Measurements from ENCODE around the gene CDRT4. TPM values are rescaled to one million over a fixed set of nuclear protein-coding genes. Genes with fewer than 3 reads are reported as not detected.

Gene CDRT4
- polyA plus RNA-seq, 4 donors: 5.1 to 24.3 (median 6.1) TPM

DNA sequence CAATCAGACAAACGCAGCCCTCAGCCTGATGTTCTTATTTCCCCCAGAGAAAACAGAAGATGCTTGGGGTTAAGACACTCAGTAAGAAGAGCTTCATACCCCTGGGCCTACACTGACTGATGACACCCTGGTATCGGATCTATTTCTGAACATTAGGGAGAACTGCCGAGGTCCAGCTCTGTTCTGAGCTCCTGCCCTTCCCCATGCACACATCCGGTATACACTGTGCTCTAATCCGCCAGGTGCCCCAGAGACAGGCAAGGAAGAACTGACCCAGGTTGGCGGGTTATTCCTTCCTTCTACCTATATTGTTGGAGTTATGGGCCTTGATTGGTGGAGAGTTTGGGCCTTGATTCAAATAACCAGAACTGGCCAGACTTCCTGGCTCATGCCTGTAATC, 68.0 kb downstream of the CDRT4 start:
- no peak for FAIRE-seq
- Histone ChIP-seq H3K4me3 (ENCODE audit: low read depth in 1 of 3, low read length in 3 of 3) (no peak overlapping the region), H3K27ac (ENCODE audit: low read depth in 1 of 3, low read length in 2 of 3) (peak overlapping the region in 1 of 3 donors; percentile 6)

DNA sequence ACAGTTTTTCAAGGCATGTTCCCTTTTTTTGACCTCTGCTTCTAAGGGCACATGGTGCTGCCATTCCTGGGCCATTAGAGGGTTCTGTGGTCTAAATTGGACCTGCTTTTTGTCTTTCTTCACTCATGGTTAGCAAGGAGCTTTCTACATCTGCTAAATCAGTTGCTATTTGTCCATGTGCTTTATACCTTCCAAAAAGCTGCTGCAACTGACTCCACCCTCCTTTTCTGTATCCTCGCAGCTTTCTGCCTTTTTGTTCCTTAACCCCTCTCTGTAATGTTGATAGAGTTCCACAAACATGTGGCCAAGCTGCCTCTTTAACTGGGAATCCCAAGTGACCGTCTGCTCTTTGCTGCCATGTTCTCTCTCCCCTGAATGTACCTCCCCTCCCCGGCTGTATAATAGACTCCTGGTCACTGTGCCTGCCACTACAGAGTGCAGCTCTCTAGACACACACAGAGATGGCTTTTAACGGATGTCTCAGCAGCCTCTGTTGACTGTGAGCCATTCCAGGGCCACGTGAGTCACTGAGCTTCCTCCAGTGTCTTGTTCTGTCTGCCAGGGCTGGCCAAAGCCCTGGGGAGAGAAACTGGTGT, 68.6 kb downstream of the CDRT4 start:
- H3K9me3 ChIP-seq (ENCODE audit: control insufficient read depth in 2 of 2, insufficient read depth in 1 of 2, low read depth in 1 of 2, low read length in 1 of 2): no peaks in the 10 kb centered on the region
- FAIRE-seq: no peak
- 55 to 68% (median 61%) methylated on average over 5 of the region's 5 CpGs for WGBS, 3 donors
- no peak for DNase-seq
- peaks cover 0 to 5% (median 0%) of the 10 kb centered on the region in 3 donors for H3K4me1 ChIP-seq (ENCODE audit: control insufficient read depth in 3 of 3, insufficient read depth in 2 of 3, low read depth in 1 of 3, low read length in 2 of 3)
- H3K36me3 ChIP-seq (ENCODE audit: control insufficient read depth in 3 of 3, insufficient read depth in 2 of 3, low read depth in 1 of 3, low read length in 3 of 3): no peaks in the 10 kb centered on the region
- peak overlapping the region in 1 of 3 donors; percentile 6 for H3K27ac ChIP-seq (ENCODE audit: low read depth in 1 of 3, low read length in 2 of 3)
- H3K27me3 ChIP-seq (ENCODE audit: control insufficient read depth in 3 of 3, insufficient read depth in 3 of 3, low read length in 3 of 3): no peaks in the 10 kb centered on the region
- H3K4me3 ChIP-seq (ENCODE audit: low read depth in 1 of 3, low read length in 3 of 3): no peak overlapping the region

More for the DNA sequence above, 68.0 kb downstream of the CDRT4 start:
- H3K27me3 ChIP-seq (ENCODE audit: control insufficient read depth in 3 of 3, insufficient read depth in 3 of 3, low read length in 3 of 3): no peaks in the 10 kb centered on the region
- no peaks in the 10 kb centered on the region for H3K36me3 ChIP-seq (ENCODE audit: control insufficient read depth in 3 of 3, insufficient read depth in 2 of 3, low read depth in 1 of 3, low read length in 3 of 3)
- peaks cover 0 to 5% (median under 1%) of the 10 kb centered on the region in 3 donors for H3K4me1 ChIP-seq (ENCODE audit: control insufficient read depth in 3 of 3, insufficient read depth in 2 of 3, low read depth in 1 of 3, low read length in 2 of 3)
- 91 to 95% (median 92%) methylated on average over 6 of the region's 6 CpGs for WGBS, 3 donors
- no peaks in the 10 kb centered on the region for H3K9me3 ChIP-seq (ENCODE audit: control insufficient read depth in 2 of 2, insufficient read depth in 1 of 2, low read depth in 1 of 2, low read length in 1 of 2)
- no peak for DNase-seq

GRCh38 chr17:15398291-15398690, 69.1 kb downstream of the CDRT4 start:
- Histone ChIP-seq H3K9me3 (ENCODE audit: control insufficient read depth in 2 of 2, insufficient read depth in 1 of 2, low read depth in 1 of 2, low read length in 1 of 2) (no peaks in the 10 kb centered on the region), H3K4me3 (ENCODE audit: low read depth in 1 of 3, low read length in 3 of 3) (no peak overlapping the region), H3K27ac (ENCODE audit: low read depth in 1 of 3, low read length in 2 of 3) (peak overlapping the region in 1 of 3 donors; percentile 6), H3K27me3 (ENCODE audit: control insufficient read depth in 3 of 3, insufficient read depth in 3 of 3, low read length in 3 of 3) (no peaks in the 10 kb centered on the region), H3K4me1 (ENCODE audit: control insufficient read depth in 3 of 3, insufficient read depth in 2 of 3, low read depth in 1 of 3, low read length in 2 of 3) (peaks cover 0 to 5% (median 0%) of the 10 kb centered on the region in 3 donors), H3K36me3 (ENCODE audit: control insufficient read depth in 3 of 3, insufficient read depth in 2 of 3, low read depth in 1 of 3, low read length in 3 of 3) (no peaks in the 10 kb centered on the region)
- DNase-seq (no peak), FAIRE-seq (no peak)
- WGBS, 3 donors: 27 to 31% (median 31%) methylated on average over 6 of the region's 6 CpGs

DNA sequence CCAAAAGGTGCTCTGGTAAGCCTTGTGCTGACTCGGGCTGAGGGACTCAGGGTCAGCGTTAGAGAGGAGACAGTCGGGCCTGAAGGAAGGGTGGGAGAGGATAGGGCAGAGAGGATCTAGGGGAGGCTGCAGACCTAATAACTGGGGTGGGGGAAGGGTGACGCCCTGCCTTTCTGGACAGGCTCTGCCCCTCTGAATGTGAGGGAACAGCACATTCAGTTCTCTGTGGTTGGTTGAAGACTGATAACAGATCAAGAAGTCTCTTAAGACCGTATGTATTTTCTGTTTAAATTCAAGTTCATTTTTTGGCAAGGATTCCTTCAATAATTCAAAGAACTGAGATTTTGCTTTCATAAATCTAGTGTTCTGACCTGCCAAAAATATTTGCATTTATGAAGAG, 69.8 kb downstream of the CDRT4 start:
- Histone ChIP-seq H3K4me3 (ENCODE audit: low read depth in 1 of 3, low read length in 3 of 3) (no peak overlapping the region), H3K36me3 (ENCODE audit: control insufficient read depth in 3 of 3, insufficient read depth in 2 of 3, low read depth in 1 of 3, low read length in 3 of 3) (no peaks in the 10 kb centered on the region), H3K27ac (ENCODE audit: low read depth in 1 of 3, low read length in 2 of 3) (no peak overlapping the region), H3K9me3 (ENCODE audit: control insufficient read depth in 2 of 2, insufficient read depth in 1 of 2, low read depth in 1 of 2, low read length in 1 of 2) (no peaks in the 10 kb centered on the region), H3K27me3 (ENCODE audit: control insufficient read depth in 3 of 3, insufficient read depth in 3 of 3, low read length in 3 of 3) (no peaks in the 10 kb centered on the region), H3K4me1 (ENCODE audit: control insufficient read depth in 3 of 3, insufficient read depth in 2 of 3, low read depth in 1 of 3, low read length in 2 of 3) (peaks cover 0 to 5% (median 0%) of the 10 kb centered on the region in 3 donors)
- no peak for DNase-seq
- 79 to 86% (median 80%) methylated on average over 5 of the region's 5 CpGs for WGBS, 3 donors
- no peak for FAIRE-seq

GRCh38 chr17:15395091-15395490, 72.3 kb downstream of the CDRT4 start:
- WGBS, 3 donors: 51 to 58% (median 58%) methylated on average over 4 of the region's 4 CpGs
- DNase-seq: no peak
- H3K27me3 ChIP-seq (ENCODE audit: control insufficient read depth in 3 of 3, insufficient read depth in 3 of 3, low read length in 3 of 3): no peaks in the 10 kb centered on the region
- H3K36me3 ChIP-seq (ENCODE audit: control insufficient read depth in 3 of 3, insufficient read depth in 2 of 3, low read depth in 1 of 3, low read length in 3 of 3): no peaks in the 10 kb centered on the region
- H3K9me3 ChIP-seq (ENCODE audit: control insufficient read depth in 2 of 2, insufficient read depth in 1 of 2, low read depth in 1 of 2, low read length in 1 of 2): peaks cover 0 to 5% of the 10 kb centered on the region in 2 donors
- no peak overlapping the region for H3K27ac ChIP-seq (ENCODE audit: low read depth in 1 of 3, low read length in 2 of 3)
- peaks cover 0 to 5% (median 0%) of the 10 kb centered on the region in 3 donors for H3K4me1 ChIP-seq (ENCODE audit: control insufficient read depth in 3 of 3, insufficient read depth in 2 of 3, low read depth in 1 of 3, low read length in 2 of 3)
- no peak overlapping the region for H3K4me3 ChIP-seq (ENCODE audit: low read depth in 1 of 3, low read length in 3 of 3)
- FAIRE-seq: no peak

- no peaks in the 10 kb centered on the region for H3K36me3 ChIP-seq (ENCODE audit: control insufficient read depth in 3 of 3, insufficient read depth in 2 of 3, low read depth in 1 of 3, low read length in 3 of 3)
- peaks cover 0 to 5% of the 10 kb centered on the region in 2 donors for H3K9me3 ChIP-seq (ENCODE audit: control insufficient read depth in 2 of 2, insufficient read depth in 1 of 2, low read depth in 1 of 2, low read length in 1 of 2)
- no peak for FAIRE-seq
- H3K4me1 ChIP-seq (ENCODE audit: control insufficient read depth in 3 of 3, insufficient read depth in 2 of 3, low read depth in 1 of 3, low read length in 2 of 3): peaks cover 0 to 1% (median 0%) of the 10 kb centered on the region in 3 donors
- WGBS, 3 donors: 73 to 78% (median 77%) methylated on average over 7 of the region's 7 CpGs
- H3K4me3 ChIP-seq (ENCODE audit: low read depth in 1 of 3, low read length in 3 of 3): no peak overlapping the region
- no peak for DNase-seq
- no peak overlapping the region for H3K27ac ChIP-seq (ENCODE audit: low read depth in 1 of 3, low read length in 2 of 3)
- no peaks in the 10 kb centered on the region for H3K27me3 ChIP-seq (ENCODE audit: control insufficient read depth in 3 of 3, insufficient read depth in 3 of 3, low read length in 3 of 3)
Observed at GRCh38 chr17:15393414-15393813, 74.0 kb downstream of the CDRT4 start.

DNA sequence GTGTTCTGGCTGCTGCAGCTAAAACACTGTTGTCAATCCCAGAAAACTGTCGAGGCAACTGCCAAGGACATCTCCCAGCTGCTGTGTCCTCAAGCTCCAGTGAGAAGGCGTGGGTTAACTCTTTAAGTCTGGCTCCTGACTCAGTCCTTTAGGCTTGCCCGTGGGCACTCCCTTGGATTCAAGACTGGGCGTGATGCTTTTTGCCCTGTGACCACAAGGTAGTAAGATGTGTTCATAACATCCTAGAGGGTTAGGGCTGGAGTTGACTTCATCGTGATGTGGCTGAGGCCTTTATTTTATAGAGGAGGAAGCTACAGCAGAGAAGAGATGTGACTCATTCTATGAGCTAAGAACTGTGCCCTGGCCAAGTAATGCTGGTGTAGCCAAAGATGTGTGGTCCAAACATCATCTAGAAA, 75.1 kb downstream of the CDRT4 start:
- Histone ChIP-seq H3K4me1 (ENCODE audit: control insufficient read depth in 3 of 3, insufficient read depth in 2 of 3, low read depth in 1 of 3, low read length in 2 of 3) (no peaks in the 10 kb centered on the region), H3K27me3 (ENCODE audit: control insufficient read depth in 3 of 3, insufficient read depth in 3 of 3, low read length in 3 of 3) (no peaks in the 10 kb centered on the region), H3K27ac (ENCODE audit: low read depth in 1 of 3, low read length in 2 of 3) (peak overlapping the region in 1 of 3 donors; percentile 69), H3K9me3 (ENCODE audit: control insufficient read depth in 2 of 2, insufficient read depth in 1 of 2, low read depth in 1 of 2, low read length in 1 of 2) (peaks cover 0 to 5% of the 10 kb centered on the region in 2 donors), H3K4me3 (ENCODE audit: low read depth in 1 of 3, low read length in 3 of 3) (no peak overlapping the region), H3K36me3 (ENCODE audit: control insufficient read depth in 3 of 3, insufficient read depth in 2 of 3, low read depth in 1 of 3, low read length in 3 of 3) (no peaks in the 10 kb centered on the region)
- WGBS, 3 donors: 62 to 67% (median 64%) methylated on average over 5 of the region's 5 CpGs
- FAIRE-seq (no peak), DNase-seq (peak in 1 of 2 donors; percentile 28)

GRCh38 chr17:15388356-15389041, 78.9 kb downstream of the CDRT4 start:
- peaks cover 0 to 8% of the 10 kb centered on the region in 2 donors for H3K9me3 ChIP-seq (ENCODE audit: control insufficient read depth in 2 of 2, insufficient read depth in 1 of 2, low read depth in 1 of 2, low read length in 1 of 2)
- H3K36me3 ChIP-seq (ENCODE audit: control insufficient read depth in 3 of 3, insufficient read depth in 2 of 3, low read depth in 1 of 3, low read length in 3 of 3): no peaks in the 10 kb centered on the region
- H3K4me1 ChIP-seq (ENCODE audit: control insufficient read depth in 3 of 3, insufficient read depth in 2 of 3, low read depth in 1 of 3, low read length in 2 of 3): peaks cover 0 to under 1% (median 0%) of the 10 kb centered on the region in 3 donors
- no peak overlapping the region for H3K4me3 ChIP-seq (ENCODE audit: low read depth in 1 of 3, low read length in 3 of 3)
- 79 to 88% (median 81%) methylated on average over 8 of the region's 8 CpGs for WGBS, 3 donors
- H3K27me3 ChIP-seq (ENCODE audit: control insufficient read depth in 3 of 3, insufficient read depth in 3 of 3, low read length in 3 of 3): peaks cover 0 to 2% (median 0%) of the 10 kb centered on the region in 3 donors
- H3K27ac ChIP-seq (ENCODE audit: low read depth in 1 of 3, low read length in 2 of 3): no peak overlapping the region
- no peak for DNase-seq
- no peak for FAIRE-seq

All from small intestine (tissue), 7 donors.